HepG2 (cell line): ENCODE results near the gene SH2D2A. TPM values are rescaled to one million over a fixed set of nuclear protein-coding genes. Genes with fewer than 3 reads are reported as not detected.

Experiments
- ATAC-seq: fragments of 200-7000 bp; cut with Tn5 transposase; 3 replicates; pipeline ENCODE4 v1.9.1; 2020; ENCODE audit warnings: mild to moderate bottlenecking, moderate library complexity
- BruUV-seq: library from RNA; stranded (reverse); fragments of 400-500 nt; replicated peaks from 2 replicates; lab custom pipeline; 2021; lab: Mats Ljungman, UMichigan
- CTCF ChIA-PET: fragments of 300-600 bp; formaldehyde crosslinking; extraction: SDS; loops from one replicate; lab custom pipeline; 2021; ENCODE audit warnings: low total read pairs, inconsistent platforms, low intra/inter-chr PET ratio; lab: Yijun Ruan, JAX
- POLR2A ChIA-PET: fragments of 350-600 bp; sonication (Branson Sonifier 250); formaldehyde crosslinking; loops from one replicate; lab custom pipeline; 2020; ENCODE audit warnings: antibody characterized with exemption, inconsistent platforms; lab: Yijun Ruan, JAX
- DNase-seq: peaks from one replicate; pipeline ENCODE4 v3.0.0-alpha.2; 2015; ENCODE audit warnings: low spot score
- FAIRE-seq: peaks from 3 replicates; lab custom pipeline; 2011; peaks lifted over from hg19 to GRCh38; lab: Jason Lieb, UNC
- H2AFZ ChIP-seq: one replicate; pipeline ENCODE4 v1.6.1; 2011; ENCODE audit warnings: low read length, inconsistent platforms
- H3K27ac ChIP-seq: fragments of 300-600 bp; 3 replicates; pipeline ENCODE4 v1.8.0; 2011; ENCODE audit warnings: mixed run types, mild to moderate bottlenecking, mixed read lengths, low read length, inconsistent platforms; ENCODE audit not compliant: insufficient read depth; ENCODE audit errors: extremely low read length
- H3K27me3 ChIP-seq, 2 experiments: fragments of 200-600 bp in 1 of 2; 2 replicates in 1 of 2; 3 replicates in 1 of 2; pipeline versions ENCODE4 v1.6.0 to v1.8.0; 2011; ENCODE audit warnings: low read length in 2 of 2, mild to moderate bottlenecking in 2 of 2, moderate library complexity in 2 of 2, inconsistent platforms in 1 of 2; ENCODE audit not compliant: insufficient read depth in 2 of 2, control insufficient read depth in 1 of 2
- H3K36me3 ChIP-seq, 2 experiments: fragments of 200-600 bp in 1 of 2; replicated peaks in 1 of 2; 2 replicates in 1 of 2; 3 replicates in 1 of 2; pipeline versions ENCODE4 v1.5.1 to v1.8.0; 2011; ENCODE audit warnings: low read length in 2 of 2, inconsistent platforms in 1 of 2; ENCODE audit not compliant: insufficient read depth in 2 of 2, control insufficient read depth in 1 of 2
- H3K4me1 ChIP-seq: 2 replicates; pipeline ENCODE4 v1.5.1; 2012; ENCODE audit warnings: low read length, inconsistent platforms; ENCODE audit not compliant: insufficient read depth
- H3K4me2 ChIP-seq: 2 replicates; pipeline ENCODE4 v1.6.0; 2011; ENCODE audit warnings: low read depth, low read length, inconsistent platforms
- H3K4me3 ChIP-seq, 3 experiments: fragments of 200-600 bp in 1 of 3; sonication (generic), shearing (Covaris generic) in 1 of 3; replicated peaks in 1 of 3; 2 replicates each; pipeline ENCODE4 v1.5.1; 2011 to 2016; ENCODE audit warnings: low read length in 3 of 3, inconsistent platforms in 2 of 3, low read depth in 2 of 3, mild to moderate bottlenecking in 2 of 3, control low read depth in 1 of 3, mixed read lengths in 1 of 3; ENCODE audit not compliant: insufficient read depth in 1 of 3
- H3K79me2 ChIP-seq: one replicate; pipeline ENCODE4 v1.6.1; 2011; ENCODE audit warnings: low read length, inconsistent platforms; ENCODE audit not compliant: insufficient read depth
- H3K9ac ChIP-seq: 2 replicates; pipeline ENCODE4 v1.6.0; 2011; ENCODE audit warnings: mild to moderate bottlenecking, low read depth, low read length, inconsistent platforms; ENCODE audit not compliant: insufficient read depth
- H3K9me3 ChIP-seq: 2 replicates; pipeline ENCODE4 v1.5.1; 2012; ENCODE audit warnings: mild to moderate bottlenecking, low read length
- H4K20me1 ChIP-seq: 2 replicates; pipeline ENCODE4 v1.6.0; 2011; ENCODE audit warnings: inconsistent platforms, mild to moderate bottlenecking, low read length, moderate library complexity; ENCODE audit not compliant: insufficient read depth
- CENPT ChIP-seq: sonication (generic); formaldehyde crosslinking; IDR thresholded peaks from 2 replicates; pipeline ENCODE4 v1.8.0; 2022; ENCODE audit warnings: low read depth, mild to moderate bottlenecking, moderate library complexity, missing genetic modification reagents
- NFATC3 ChIP-seq: sonication (generic); formaldehyde crosslinking; IDR thresholded peaks from 2 replicates; pipeline ENCODE4 v1.5.1; 2020; ENCODE audit warnings: mild to moderate bottlenecking, missing genetic modification reagents
- ZBTB42 ChIP-seq: sonication (generic); formaldehyde crosslinking; IDR thresholded peaks from 2 replicates; pipeline ENCODE4 v1.5.0; 2020; ENCODE audit warnings: mild to moderate bottlenecking, missing genetic modification reagents
- ZNF124 ChIP-seq: sonication (generic); formaldehyde crosslinking; IDR thresholded peaks from 2 replicates; pipeline ENCODE4 v1.4.0; 2020; ENCODE audit warnings: missing genetic modification reagents
- ZNF232 ChIP-seq: sonication (generic); formaldehyde crosslinking; IDR thresholded peaks from 2 replicates; pipeline ENCODE4 v1.4.0; 2020; ENCODE audit warnings: missing genetic modification reagents, borderline replicate concordance
- ZNF737 ChIP-seq: sonication (generic); formaldehyde crosslinking; IDR thresholded peaks from 2 replicates; pipeline ENCODE4 v1.5.0; 2020; ENCODE audit warnings: missing genetic modification reagents, mild to moderate bottlenecking, borderline replicate concordance
- whole genome bisulfite sequencing: methylation state at CpG from one replicate; pipeline ENCODE4 v1.1.6; 2017; ENCODE audit warnings: low lambda C conversion rate; 5-methylcytosine and 5-hydroxymethylcytosine counted together
- in situ Hi-C: cut with HindIII; loops from 2 replicates; pipeline ENCODE4 v1.10.0; 2017; ENCODE audit warnings: low pct_unique_long_range_greater_than_20kb; ENCODE audit not compliant: extremely low pct_ligation_motif_present
- intact Hi-C: fragments of 100-400 bp; cut with micrococcal nuclease; formaldehyde crosslinking; loops from one replicate; pipeline ENCODE4 v1.10.0; 2022; ENCODE audit not compliant: unreplicated experiment
- polyA plus RNA-seq, 8 experiments: library from polyadenylated mRNA; depleted of rRNA in 3 of 8; stranded (reverse) in 7 of 8; unstranded in 1 of 8; fragments of >200 nt; fragmentation: Illumina TruSeq in 4 of 8; extraction: Trizol in 4 of 8; gene quantifications; 2 replicates each; pipeline versions ENCODE4 v1.2.1 to v1.2.3, GENCODE V29; 2011 to 2016; ENCODE audit warnings: low read depth in 4 of 8, missing spikeins in 1 of 8, mixed read lengths in 1 of 8; ENCODE audit not compliant: insufficient read depth in 1 of 8
- total RNA-seq, 5 experiments: library from RNA; depleted of rRNA; stranded (reverse); fragments of >200 nt; fragmentation: Illumina TruSeq; extraction: Trizol; gene quantifications; 2 replicates each; pipeline ENCODE4 v1.2.3, GENCODE V29; 2016; ENCODE audit warnings: low read depth in 1 of 5
- TF ChIP-seq, protein P1 (sequence below): sonication (generic); formaldehyde crosslinking; IDR thresholded peaks from 2 replicates; pipeline ENCODE4 v1.4.0; 2020; ENCODE audit warnings: mild to moderate bottlenecking, missing genetic modification reagents
- TF ChIP-seq, protein P2 (sequence below): sonication (generic); formaldehyde crosslinking; IDR thresholded peaks from 2 replicates; pipeline ENCODE4 v1.5.0; 2020; ENCODE audit warnings: mild to moderate bottlenecking, missing genetic modification reagents, borderline replicate concordance

Gene SH2D2A
- total and polyA plus RNA-seq, 2 of the 13 experiments (the other 11 are each of a cell fraction or from before 2014, with no cell fraction given), result 0.57 to 0.73 TPM

DNA sequence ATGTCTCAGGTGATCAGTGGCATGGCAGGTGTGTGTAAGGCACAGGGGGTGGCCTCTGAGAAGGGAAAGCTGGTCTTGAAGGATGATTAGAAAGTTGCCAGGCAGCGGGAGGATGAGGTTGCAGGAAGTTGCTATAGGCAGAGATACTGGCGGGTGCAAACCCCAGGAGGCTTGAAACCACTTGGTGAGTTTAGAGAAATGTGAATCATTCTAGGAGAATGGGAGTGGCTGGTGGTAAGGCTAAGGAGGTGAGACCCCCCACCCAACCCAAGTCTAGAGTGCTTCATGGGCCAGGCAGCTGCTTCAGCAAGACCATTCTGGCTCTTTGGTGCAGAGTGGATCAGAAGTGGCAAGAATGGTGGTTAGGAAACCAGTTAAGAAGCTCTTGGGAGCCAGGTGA, 9.0 kb downstream of the SH2D2A start:
- DNase-seq (no peak), ATAC-seq (no peak), FAIRE-seq (no peak)
- Histone ChIP-seq H3K27ac (no peak overlapping the region), H3K4me2 (no peak overlapping the region), H3K9ac (no peak overlapping the region), H2AFZ (no peak overlapping the region), H4K20me1 (no peaks in the 10 kb centered on the region), H3K79me2 (no peaks in the 10 kb centered on the region), H3K4me3 (no peak overlapping the region), H3K36me3 (no peaks in the 10 kb centered on the region), H3K27me3 (no peaks in the 10 kb centered on the region), H3K9me3 (no peaks in the 10 kb centered on the region), H3K4me1 (no peaks in the 10 kb centered on the region)
- ChIA-PET POLR2A (no interaction called here), CTCF (no interaction called here)
- TF ChIP-seq CENPT (CRISPR knock-in tag) (no peak), ZNF737 (CRISPR knock-in tag) (no peak), ZNF124 (CRISPR knock-in tag) (no peak)
- BruUV-seq, result no TSS peak
- intact Hi-C loops, result no loop called here
- 93% methylated on average over 2 of the region's 2 CpGs for WGBS
- in situ Hi-C loops, result no loop called here

DNA sequence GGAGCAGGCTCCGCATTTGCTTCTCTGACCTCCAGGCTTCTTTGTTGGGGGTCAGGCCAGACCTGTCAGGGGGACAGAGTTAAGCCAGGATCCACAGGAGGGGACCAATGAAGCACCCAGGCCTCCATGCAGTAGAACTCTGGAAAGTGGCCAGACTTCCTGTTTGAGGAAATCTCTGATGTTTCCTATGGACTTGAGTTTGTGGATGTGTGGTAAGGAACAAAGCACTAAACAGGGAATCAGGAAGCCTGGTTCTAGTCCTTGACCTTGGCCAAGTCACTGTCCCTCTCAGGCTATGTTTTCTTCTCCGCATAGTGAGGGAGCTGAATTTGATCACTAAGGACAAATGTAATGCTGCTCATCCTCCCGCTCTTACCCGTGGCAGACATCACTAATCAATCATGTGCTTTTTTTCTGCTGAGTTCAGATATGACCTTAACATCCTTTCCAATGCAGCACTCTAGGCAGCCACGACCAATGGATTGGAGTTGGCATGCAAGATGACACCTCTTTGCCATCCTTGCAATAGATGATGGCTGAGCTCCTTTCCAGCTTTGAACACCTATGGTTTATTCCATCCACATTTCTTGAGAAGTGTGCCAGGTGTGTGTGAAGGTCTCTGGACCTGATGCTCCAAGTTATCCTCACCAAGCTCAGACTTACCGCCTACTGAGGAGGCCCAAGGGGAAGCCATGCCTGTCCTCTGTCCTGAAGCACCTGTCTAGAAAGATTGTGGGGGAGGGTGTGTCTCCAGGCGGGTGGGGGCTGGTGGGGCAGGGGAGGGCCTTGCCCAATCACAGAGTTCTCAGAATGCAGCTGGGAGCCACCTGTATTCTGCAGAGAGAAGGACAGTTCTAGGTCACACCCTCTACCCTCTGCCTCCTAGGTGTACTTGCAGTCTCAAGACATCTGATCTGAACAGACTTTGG, 9.9 kb downstream of the SH2D2A start:
- TF ChIP-seq, protein P1, sequence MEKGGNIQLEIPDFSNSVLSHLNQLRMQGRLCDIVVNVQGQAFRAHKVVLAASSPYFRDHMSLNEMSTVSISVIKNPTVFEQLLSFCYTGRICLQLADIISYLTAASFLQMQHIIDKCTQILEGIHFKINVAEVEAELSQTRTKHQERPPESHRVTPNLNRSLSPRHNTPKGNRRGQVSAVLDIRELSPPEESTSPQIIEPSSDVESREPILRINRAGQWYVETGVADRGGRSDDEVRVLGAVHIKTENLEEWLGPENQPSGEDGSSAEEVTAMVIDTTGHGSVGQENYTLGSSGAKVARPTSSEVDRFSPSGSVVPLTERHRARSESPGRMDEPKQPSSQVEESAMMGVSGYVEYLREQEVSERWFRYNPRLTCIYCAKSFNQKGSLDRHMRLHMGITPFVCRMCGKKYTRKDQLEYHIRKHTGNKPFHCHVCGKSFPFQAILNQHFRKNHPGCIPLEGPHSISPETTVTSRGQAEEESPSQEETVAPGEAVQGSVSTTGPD (CRISPR knock-in tag), result no peak
- TF ChIP-seq ZNF232 (CRISPR knock-in tag), result no peak
- TF ChIP-seq, protein P2, sequence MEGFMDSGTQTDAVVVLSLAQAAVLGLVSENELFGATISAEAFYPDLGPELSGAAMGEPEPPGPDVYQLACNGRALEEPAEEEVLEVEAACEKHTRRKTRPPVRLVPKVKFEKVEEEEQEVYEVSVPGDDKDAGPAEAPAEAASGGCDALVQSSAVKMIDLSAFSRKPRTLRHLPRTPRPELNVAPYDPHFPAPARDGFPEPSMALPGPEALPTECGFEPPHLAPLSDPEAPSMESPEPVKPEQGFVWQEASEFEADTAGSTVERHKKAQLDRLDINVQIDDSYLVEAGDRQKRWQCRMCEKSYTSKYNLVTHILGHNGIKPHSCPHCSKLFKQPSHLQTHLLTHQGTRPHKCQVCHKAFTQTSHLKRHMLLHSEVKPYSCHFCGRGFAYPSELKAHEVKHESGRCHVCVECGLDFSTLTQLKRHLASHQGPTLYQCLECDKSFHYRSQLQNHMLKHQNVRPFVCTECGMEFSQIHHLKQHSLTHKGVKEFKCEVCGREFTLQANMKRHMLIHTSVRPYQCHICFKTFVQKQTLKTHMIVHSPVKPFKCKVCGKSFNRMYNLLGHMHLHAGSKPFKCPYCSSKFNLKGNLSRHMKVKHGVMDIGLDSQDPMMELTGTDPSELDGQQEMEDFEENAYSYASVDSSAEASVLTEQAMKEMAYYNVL (CRISPR knock-in tag), result no peak
- no peak for TF ChIP-seq ZBTB42 (CRISPR knock-in tag)
- no peak for TF ChIP-seq NFATC3 (CRISPR knock-in tag)
- no peaks in the 10 kb centered on the region for H3K79me2 ChIP-seq
- WGBS, result 90% methylated on average over 5 of the region's 7 CpGs
- no peak overlapping the region for H3K4me3 ChIP-seq
- BruUV-seq, result no TSS peak
- FAIRE-seq, result no peak
- H2AFZ ChIP-seq, result no peak overlapping the region
- H3K4me2 ChIP-seq, result no peak overlapping the region
- H3K27ac ChIP-seq, result no peak overlapping the region
- H3K9me3 ChIP-seq, result no peaks in the 10 kb centered on the region
- intact Hi-C loops (no loop called here), in situ Hi-C loops (no loop called here)
- no peaks in the 10 kb centered on the region for H3K36me3 ChIP-seq
- H3K4me1 ChIP-seq, result no peaks in the 10 kb centered on the region
- H3K9ac ChIP-seq, result no peak overlapping the region
- ChIA-PET CTCF (no interaction called here), POLR2A (no interaction called here)
- no peaks in the 10 kb centered on the region for H3K27me3 ChIP-seq
- no peak for ATAC-seq
- no peak for DNase-seq
- no peaks in the 10 kb centered on the region for H4K20me1 ChIP-seq
